ACHN (cell line): ENCODE measurements around the gene NEMF.
A peak's percentile ranks its signal among the peaks of the same experiment; 100 is the strongest.

Experiments used
- DNase-seq: peaks from one replicate; pipeline ENCODE4 v3.0.0-alpha.2; 2015
- in situ Hi-C: cut with HindIII; loops from 2 replicates; pipeline ENCODE4 v1.10.0; 2017; ENCODE audit warnings: low sequenced_read_pairs, low pct_ligation_motif_present, low pct_unique_long_range_greater_than_20kb

NEMF gene

GRCh38 chr14:49880267-49881064 lies 27.9 kb upstream of the NEMF start:
- in situ Hi-C loops: no loop called here
- no peak for DNase-seq

GRCh38 chr14:49879646-49880204 lies 27.1 kb upstream of the NEMF start:
- in situ Hi-C loops: no loop called here
- DNase-seq: peak; percentile 73

GRCh38 chr14:49876563-49877127 lies 24.1 kb upstream of the NEMF start:
- in situ Hi-C loops: no loop called here
- no peak for DNase-seq

DNA sequence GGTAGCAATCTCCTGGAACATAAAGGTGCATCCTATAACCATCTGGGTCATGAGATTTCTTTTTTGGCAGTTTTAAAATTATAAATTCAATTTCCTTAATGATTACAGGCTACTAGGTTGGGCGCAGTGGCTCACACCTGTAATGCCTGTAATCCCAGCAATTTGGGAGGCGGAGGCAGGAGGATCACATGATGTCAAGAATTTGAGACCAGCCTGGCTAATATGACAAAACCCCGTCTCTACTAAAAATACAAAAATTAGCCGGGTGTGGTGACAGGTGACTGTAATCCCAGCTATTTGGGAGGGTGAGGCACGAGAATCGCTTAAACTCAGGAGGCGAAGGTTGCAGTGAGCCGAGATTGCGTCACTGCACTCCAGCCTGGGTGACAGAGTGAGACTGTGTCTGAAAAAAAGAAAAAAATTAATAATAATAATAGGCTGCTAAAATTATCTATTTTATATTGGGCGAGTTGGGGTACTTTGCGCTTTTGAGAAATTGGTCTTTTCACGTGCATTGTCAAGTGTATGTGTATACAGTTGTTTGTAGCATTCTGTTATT lies 23.1 kb upstream of the NEMF start:
- in situ Hi-C loops: no loop called here
- DNase-seq: no peak

DNA sequence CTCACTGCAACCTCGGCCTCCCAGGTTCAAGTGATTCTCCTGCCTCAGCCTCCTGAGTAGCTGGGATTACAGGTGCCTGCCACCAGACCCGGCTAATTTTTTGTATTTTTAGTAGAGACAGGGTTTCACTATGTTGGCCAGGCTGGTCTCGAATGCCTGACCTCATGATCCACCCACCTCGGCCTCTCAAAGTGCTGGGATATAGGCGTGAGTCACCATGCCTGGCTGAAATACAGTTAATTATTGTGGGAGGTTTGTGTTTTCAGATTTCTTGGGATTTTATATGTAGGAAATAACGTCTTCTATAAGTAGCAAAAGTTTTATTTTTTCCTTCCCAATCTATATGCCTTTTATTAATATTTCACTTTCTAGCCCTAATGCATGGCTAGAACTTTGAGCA lies 21.0 kb upstream of the NEMF start:
- DNase-seq: peak; percentile 48
- in situ Hi-C loops: loop anchor here (25.0 kb wide), 1 partner anchor 239 kb away; the partner anchor contains the start of gene VCPKMT

DNA sequence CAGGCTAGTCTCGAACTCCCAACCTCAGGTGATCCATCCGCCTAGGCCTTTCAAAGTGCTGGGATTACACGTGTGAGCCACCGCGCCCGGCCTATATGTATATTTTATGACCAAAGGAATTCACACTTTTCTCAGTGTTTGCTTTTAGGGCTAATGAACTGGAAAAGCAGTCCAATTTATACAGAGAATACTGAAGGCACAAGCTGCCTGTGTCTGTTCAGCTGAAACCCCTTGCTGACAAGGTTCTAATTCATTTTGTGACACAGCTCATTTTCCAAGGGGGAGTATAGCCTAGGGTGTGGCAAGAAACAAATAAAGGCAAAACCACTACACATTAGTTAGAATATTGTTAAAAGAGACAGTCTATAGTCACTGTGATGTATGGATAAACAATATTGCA lies 18.3 kb upstream of the NEMF start:
- in situ Hi-C loops: loop anchor here (25.0 kb wide), 1 partner anchor 241 kb away; the partner anchor contains the start of gene VCPKMT
- no peak for DNase-seq

DNA sequence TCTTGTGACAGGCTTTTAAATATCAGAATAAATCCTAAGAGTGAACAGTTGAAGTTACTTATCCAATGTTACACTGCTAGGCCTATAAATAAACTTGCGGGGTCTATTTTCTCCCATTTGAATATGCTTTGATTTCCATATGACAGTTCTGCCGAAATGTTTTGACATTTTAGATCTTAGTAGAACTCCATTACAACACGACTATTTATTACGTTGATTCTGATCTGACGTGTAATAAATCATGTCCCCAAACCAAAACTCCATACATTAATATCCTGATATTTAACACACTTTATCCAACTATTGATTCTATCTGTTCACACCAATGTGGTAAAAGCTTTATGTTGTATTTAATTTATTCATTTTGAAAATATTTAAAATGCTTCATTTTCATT lies 16.1 kb upstream of the NEMF start:
- no peak for DNase-seq

DNA sequence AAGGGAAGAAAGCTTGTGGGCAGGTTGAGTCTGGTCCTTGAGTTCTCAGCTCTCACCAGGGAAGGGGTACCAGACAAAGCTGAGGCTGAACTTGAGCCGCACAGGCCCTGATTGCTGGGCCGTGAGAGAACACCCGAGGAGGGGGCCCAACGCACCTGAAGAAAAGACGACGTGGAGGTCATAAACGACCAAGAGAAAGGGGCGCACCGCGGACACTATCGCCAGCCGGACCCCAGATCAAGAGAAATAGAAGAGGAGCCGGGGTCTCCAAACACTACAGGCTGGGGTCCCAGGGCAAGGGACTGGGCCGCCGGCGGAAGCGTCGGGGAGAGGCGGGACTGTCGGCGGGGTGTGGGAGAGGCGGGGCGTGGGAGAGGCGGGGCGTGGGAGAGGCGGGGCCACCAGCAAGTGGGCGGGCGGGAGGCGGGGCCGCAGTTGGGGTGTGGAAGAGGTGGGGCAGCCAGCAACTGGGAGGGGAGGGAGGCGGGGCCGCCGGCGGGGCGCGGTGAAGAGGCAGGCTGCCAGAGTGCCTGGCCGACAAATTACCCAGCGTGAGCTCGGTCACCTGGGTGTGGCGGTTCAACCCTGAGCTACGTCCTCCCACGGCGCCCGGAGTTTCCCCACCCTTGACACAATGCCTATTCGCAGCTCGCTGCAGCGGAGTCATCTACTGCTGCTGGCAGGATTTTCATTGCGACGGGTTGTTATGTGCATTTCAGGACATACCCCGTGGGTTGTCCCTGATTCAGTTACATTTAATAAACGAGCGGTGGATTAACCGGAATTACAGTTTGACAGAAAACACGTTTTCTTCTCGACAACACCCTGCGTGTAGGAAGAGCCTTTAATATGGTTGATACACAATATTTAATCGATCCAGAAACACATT lies 15.5 kb upstream of the NEMF start:
- DNase-seq: peak; percentile 90
- in situ Hi-C loops: loop anchor here (25.0 kb wide), 1 partner anchor 244 kb away; the partner anchor contains the start of gene VCPKMT

More for the DNA sequence above, 16.1 kb upstream of the NEMF start:
- in situ Hi-C loops: loop anchor here (25.0 kb wide), 1 partner anchor 244 kb away; the partner anchor contains the start of gene VCPKMT

GRCh38 chr14:49865431-49865859 lies 12.9 kb upstream of the NEMF start:
- DNase-seq: peak; percentile 69
- in situ Hi-C loops: loop anchor here (25.0 kb wide), 1 partner anchor 247 kb away; the partner anchor contains the start of gene VCPKMT

- no peak for DNase-seq
- in situ Hi-C loops: loop anchor here (25.0 kb wide), 1 partner anchor 249 kb away; the partner anchor contains the start of gene VCPKMT
Observed at GRCh38 chr14:49863487-49864281, 11.1 kb upstream of the NEMF start.

GRCh38 chr14:49862089-49862673 lies 9.6 kb upstream of the NEMF start:
- in situ Hi-C loops: loop anchor here (25.0 kb wide), 1 partner anchor 250 kb away; the partner anchor contains the start of gene VCPKMT
- peak; percentile 73 for DNase-seq

- DNase-seq: peak; percentile 73
- in situ Hi-C loops: loop anchor here (25.0 kb wide), 1 partner anchor 251 kb away; the partner anchor contains the start of gene VCPKMT
Observed at GRCh38 chr14:49861699-49862088, 9.1 kb upstream of the NEMF start.

- DNase-seq: no peak
- in situ Hi-C loops: loop anchor here (25.0 kb wide), 1 partner anchor 251 kb away; the partner anchor contains the start of gene VCPKMT
Observed at GRCh38 chr14:49860988-49861698, 8.6 kb upstream of the NEMF start.

DNA sequence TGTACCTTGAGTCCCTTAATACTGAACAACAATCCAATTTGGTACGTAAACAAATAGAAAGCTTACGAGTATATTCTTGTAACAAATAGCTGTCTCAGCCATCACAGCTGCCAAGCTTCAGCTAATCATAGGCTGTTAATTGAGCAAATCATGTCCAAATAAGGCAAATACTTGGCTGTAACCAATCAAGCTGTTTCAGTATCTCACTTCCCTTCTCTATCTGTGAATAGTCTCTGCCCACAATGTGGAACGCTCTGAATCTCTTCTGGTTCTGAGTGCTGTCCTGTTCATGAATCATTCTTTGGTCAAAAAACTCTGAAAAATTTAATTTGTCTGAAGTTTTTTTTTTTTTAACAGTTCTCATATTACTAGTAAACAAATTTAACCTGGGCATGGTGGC lies 5.8 kb upstream of the NEMF start:
- in situ Hi-C loops: loop anchor here (25.0 kb wide), 1 partner anchor 254 kb away; the partner anchor contains the start of gene VCPKMT
- no peak for DNase-seq

DNA sequence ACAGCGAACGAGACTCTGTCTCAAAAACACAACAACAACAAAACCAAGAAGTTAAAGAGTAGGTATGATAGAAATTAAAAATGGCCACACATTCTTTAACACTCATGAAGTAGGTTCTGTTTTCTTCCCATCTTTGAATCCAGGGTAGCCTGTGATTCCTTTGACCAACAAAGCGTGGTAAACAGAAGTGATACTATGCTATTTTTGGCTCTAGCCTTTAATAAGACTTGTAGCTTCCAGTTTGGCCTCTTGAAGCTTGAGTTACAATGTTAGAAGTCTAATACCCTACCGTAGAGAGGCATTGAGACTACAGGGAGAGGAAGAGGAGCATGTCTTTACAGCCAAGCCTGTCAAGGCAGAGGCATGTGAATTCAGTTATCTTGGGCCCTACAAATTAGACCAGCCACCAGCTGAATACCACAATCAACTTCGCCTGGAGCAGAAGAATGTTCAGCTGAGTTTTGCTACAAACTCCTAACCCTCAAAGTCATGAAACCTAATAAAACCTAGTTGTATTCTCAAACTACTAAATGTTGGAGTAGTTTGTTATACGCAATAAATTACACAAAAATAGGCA lies 4.9 kb upstream of the NEMF start:
- DNase-seq: no peak
- in situ Hi-C loops: loop anchor here (25.0 kb wide), 1 partner anchor 255 kb away; the partner anchor contains the start of gene VCPKMT
